Stimulated activated CD8-positive, alpha-beta memory T cell treated with anti-CD3 and anti-CD28 coated beads, Interleukin-15, amount 100 ng/mL, for 4 hours (primary cell): ENCODE measurements around the gene PDK4.

Source experiments
- DNase-seq, 2 donors: peaks; one replicate each; pipeline ENCODE4 v3.0.0-alpha.2; 2020; ENCODE audit warnings: low read depth in 2 of 2

The PDK4 gene

DNA sequence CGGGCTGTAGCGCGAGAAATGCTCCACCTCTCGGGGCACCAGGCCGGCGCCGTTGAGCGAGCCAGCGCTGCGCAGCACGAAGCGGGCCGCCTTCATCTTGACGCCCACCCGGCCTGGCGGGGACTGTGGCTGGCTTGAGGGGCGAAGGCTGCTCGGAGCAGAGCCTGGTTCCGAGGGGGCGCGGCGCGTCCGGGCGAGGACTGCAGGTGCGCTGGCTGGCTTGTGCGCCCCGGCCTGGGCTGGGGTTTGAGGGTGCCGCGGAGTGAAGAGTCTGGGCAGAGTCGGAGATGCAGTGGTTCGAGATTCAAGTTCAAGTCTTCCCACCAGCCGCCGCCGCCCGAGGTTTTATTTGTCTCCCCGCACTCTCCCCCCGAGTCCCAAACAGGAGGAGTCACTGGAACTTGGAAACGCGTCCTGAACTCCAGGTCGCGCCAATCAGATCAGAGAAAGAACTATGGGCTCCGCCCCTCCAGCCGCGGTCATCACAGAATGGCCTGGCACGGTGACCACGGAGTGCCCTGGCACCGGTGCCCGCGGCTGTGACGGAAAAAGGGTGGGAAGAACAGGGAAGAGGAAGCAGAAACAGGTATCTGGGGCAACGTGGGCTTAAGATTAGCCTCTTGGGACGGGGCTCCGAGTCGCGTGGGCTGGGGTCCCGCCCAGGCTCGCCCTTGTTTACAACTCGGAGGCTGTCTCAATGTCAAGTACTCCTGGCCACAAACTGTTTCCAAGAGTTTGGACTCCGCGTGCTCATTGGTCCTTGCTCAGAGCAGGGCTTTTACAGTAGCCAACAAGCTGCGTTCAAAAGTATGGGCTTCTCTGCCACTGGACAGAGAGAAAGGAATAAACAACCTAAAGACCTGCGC, at the start of gene PDK4:
TSS of gene PDK4 (minus strand) at position 319 of the 866 bp plus-strand sequence. CDS start at position 96, 223 bp downstream.
- no peak for DNase-seq

- no peak for DNase-seq
Observed at GRCh38 chr7:95642173-95642572, 45.9 kb upstream of the PDK4 start.

GRCh38 chr7:95636140-95636940, 40.0 kb upstream of the PDK4 start:
- DNase-seq: no peak

- no peak for DNase-seq
Observed at GRCh38 chr7:95632609-95633008, 36.3 kb upstream of the PDK4 start.

- DNase-seq: no peak
Observed at GRCh38 chr7:95631527-95631926, 35.2 kb upstream of the PDK4 start.

- no peak for DNase-seq
Observed at GRCh38 chr7:95630702-95631458, 34.6 kb upstream of the PDK4 start.

- no peak for DNase-seq
Observed at GRCh38 chr7:95628831-95629439, 32.6 kb upstream of the PDK4 start.

GRCh38 chr7:95623788-95624187, 27.5 kb upstream of the PDK4 start:
- no peak for DNase-seq

GRCh38 chr7:95622859-95623258, 26.5 kb upstream of the PDK4 start:
- no peak for DNase-seq

GRCh38 chr7:95622001-95622549, 25.8 kb upstream of the PDK4 start:
- no peak for DNase-seq

GRCh38 chr7:95621404-95621803, 25.1 kb upstream of the PDK4 start:
- DNase-seq: no peak

GRCh38 chr7:95620631-95621030, 24.3 kb upstream of the PDK4 start:
- no peak for DNase-seq

- no peak for DNase-seq
Observed at GRCh38 chr7:95619921-95620320, 23.6 kb upstream of the PDK4 start.

GRCh38 chr7:95619517-95619916, 23.2 kb upstream of the PDK4 start:
- DNase-seq: no peak

DNA sequence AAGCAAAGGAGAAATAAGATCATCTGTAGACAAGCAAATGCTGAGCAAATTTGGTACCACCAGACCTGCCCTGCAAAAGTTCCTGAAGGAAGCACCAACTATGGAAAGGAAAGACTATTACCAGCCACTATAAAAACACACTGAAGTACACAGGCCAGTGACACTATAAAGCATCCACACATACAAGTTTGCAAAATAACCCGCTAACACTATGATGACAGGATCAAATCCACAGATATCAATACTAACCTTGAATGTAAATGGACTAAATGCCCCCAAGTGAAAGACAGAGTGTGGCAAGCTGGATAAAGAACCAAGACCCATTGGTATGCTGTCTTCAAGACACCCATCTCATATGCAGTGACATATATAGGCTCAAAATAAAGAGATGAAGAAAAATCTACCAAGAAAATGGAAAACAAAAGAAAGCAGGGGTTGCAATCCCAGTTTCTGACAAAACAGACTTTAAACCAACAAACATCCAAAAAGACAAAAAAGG, 18.2 kb upstream of the PDK4 start:
- DNase-seq: no peak

DNA sequence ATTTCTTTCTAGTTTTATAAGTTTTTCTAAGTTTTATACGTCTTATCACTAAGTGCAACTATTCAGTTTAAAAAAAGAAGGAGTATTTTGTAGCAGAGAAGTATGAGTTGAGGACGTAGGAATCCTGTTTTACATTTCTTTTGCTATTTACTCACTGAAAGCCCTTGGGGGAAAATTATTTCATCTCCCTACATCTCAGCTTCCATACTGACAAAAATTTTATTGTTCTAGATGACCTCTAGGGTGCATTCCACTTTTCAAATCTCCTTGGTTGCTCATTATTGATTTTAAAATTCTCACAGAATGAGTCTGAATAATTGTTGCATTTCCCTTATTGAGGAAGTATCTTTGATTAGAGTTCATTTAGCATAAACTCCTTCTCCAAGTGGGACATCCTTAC, 14.9 kb upstream of the PDK4 start:
- DNase-seq: no peak

DNA sequence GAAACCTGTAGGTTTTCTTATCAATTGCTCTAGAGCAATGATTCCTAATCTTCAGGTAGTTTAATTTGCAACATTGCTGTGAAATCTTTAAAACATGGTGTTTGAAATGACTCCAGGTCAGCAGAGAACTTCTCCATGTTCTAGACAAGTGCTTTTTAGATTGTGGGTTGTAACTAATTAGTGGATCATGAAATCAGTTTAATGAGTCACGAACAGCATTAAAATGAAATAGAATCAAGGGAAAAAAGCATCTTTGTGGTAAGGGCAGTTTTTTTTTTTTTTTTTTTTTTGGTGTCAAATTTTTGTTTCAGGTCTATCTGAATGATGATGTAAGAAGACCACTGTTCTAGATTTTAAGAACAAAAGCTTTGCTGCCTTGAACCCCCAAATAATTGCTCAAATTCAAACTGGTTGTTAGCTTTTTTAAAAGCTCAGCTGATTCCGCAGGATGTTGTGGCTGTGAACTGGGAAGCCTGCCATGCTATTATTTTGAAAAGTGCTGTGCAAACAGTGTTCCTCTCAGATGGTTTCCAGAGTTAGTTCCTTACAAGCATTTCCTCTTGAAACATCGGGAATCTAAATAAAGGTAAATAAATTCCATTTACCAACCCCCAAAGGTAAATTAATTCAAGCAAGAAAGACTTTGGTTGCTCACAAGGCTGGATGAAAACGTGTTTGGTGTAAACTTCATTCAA, 13.1 kb upstream of the PDK4 start:
- DNase-seq: no peak

DNA sequence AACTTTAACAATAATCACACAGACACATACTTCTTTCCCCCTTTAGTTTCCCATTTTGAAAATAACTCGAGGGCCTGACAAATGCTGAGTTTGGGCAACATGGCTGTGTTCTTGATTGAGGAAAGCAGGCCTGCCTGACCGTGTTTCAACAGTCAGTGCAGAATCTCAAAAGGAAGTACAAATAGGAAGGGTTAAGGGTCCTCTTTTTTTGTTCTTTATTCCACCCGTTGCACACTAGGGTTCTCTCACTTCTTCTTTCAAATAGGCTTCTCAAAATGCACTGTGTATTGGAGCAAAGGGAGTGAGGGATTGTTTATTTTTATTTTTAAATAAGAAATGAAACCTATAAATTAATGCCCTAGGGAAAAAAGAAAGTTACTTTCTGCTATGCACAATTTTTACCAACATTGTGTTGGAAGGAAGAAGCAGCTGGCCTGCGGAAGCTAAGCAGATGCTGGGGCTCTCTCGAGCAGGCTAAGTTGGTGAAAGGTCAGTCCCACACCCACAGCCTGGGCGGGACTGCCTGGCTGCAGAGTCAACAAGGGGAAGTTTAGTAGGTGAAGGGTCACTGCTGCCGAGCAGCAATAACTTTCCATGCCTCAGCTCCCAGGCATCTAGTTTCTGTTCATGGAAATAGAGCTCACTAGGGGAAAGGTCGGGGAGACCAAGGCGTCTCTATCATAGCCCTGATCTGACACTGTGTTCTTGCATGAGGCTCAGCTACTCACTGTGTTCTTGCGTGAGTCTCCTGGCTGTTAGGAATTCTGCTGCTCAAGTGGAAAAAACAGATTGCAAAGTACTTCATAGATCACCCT, 12.2 kb upstream of the PDK4 start:
- DNase-seq: no peak

- DNase-seq: no peak
Observed at GRCh38 chr7:95607561-95607960, 11.2 kb upstream of the PDK4 start.

GRCh38 chr7:95605275-95605674, 9.0 kb upstream of the PDK4 start:
- no peak for DNase-seq
